PC-9 (cell line): ENCODE results near the gene SMAD6. TPM values are rescaled to one million over a fixed set of nuclear protein-coding genes. Genes with fewer than 3 reads are reported as not detected.

Source experiments
- BruUV-seq: library from RNA; stranded (reverse); fragments of 400-500 nt; replicated peaks from 2 replicates; lab custom pipeline; 2021; lab: Mats Ljungman, UMichigan
- CTCF ChIA-PET: fragments of 300-600 bp; sonication (Branson Sonifier 250); formaldehyde crosslinking; loops from one replicate; lab custom pipeline; 2022; ENCODE audit warnings: antibody characterized with exemption; lab: Charles Lee
- POLR2A ChIA-PET: fragments of 300-600 bp; sonication (Branson Sonifier 250); formaldehyde crosslinking; loops from one replicate; lab custom pipeline; 2022; ENCODE audit warnings: antibody characterized with exemption; ENCODE audit not compliant: unreplicated experiment; lab: Charles Lee
- DNase-seq, 2 experiments: peaks; one replicate each; pipeline versions ENCODE4 v3.0.0 to v3.0.0-alpha.2; 2015 to 2022; ENCODE audit warnings: mixed read lengths in 1 of 2
- H2AFZ ChIP-seq: fragments of 200-600 bp; sonication (generic); 2 replicates; pipeline ENCODE4 v1.8.1; 2017; ENCODE audit warnings: antibody characterized with exemption
- H3F3A ChIP-seq: fragments of 200-600 bp; sonication (generic); 2 replicates; pipeline ENCODE4 v1.8.1; 2017; ENCODE audit warnings: antibody characterized with exemption, mild to moderate bottlenecking, low read depth; ENCODE audit not compliant: insufficient read depth
- H3K27ac ChIP-seq: fragments of 200-600 bp; sonication (generic); 2 replicates; pipeline ENCODE4 v1.6.1; 2016; ENCODE audit warnings: mixed run types
- H3K27me3 ChIP-seq: fragments of 200-600 bp; sonication (generic); 2 replicates; pipeline ENCODE4 v1.6.1; 2016; ENCODE audit warnings: low read depth, mixed run types; ENCODE audit not compliant: insufficient read depth
- H3K36me3 ChIP-seq: fragments of 200-600 bp; sonication (generic); 2 replicates; pipeline ENCODE4 v1.6.1; 2016; ENCODE audit warnings: low read depth, mixed run types
- H3K4me1 ChIP-seq: fragments of 200-600 bp; sonication (generic); replicated peaks from 2 replicates; pipeline ENCODE4 v1.6.1; 2016; ENCODE audit warnings: mixed run types; ENCODE audit not compliant: insufficient read depth
- H3K4me2 ChIP-seq: fragments of 200-600 bp; sonication (generic); 2 replicates; pipeline ENCODE4 v1.6.1; 2017; ENCODE audit warnings: mixed run types
- H3K4me3 ChIP-seq: fragments of 200-600 bp; sonication (generic); 2 replicates; pipeline ENCODE4 v1.6.1; 2016; ENCODE audit warnings: mixed run types
- H3K79me2 ChIP-seq: fragments of 200-600 bp; sonication (generic); 2 replicates; pipeline ENCODE4 v1.6.1; 2017; ENCODE audit warnings: low read depth, mixed run types
- H3K9me2 ChIP-seq: fragments of 200-600 bp; sonication (generic); 2 replicates; pipeline ENCODE4 v1.8.1; 2017; ENCODE audit warnings: mild to moderate bottlenecking; ENCODE audit not compliant: insufficient read depth
- H3K9me3 ChIP-seq: fragments of 200-600 bp; sonication (generic); 2 replicates; pipeline ENCODE4 v1.8.1; 2016; ENCODE audit warnings: low read depth; ENCODE audit not compliant: insufficient read depth
- H4K20me1 ChIP-seq: fragments of 200-600 bp; sonication (generic); 2 replicates; pipeline ENCODE4 v1.8.1; 2017; ENCODE audit not compliant: insufficient read depth
- EZH2 ChIP-seq: fragments of 200-600 bp; sonication (generic); IDR thresholded peaks from 2 replicates; pipeline ENCODE4 v1.8.0; 2017; ENCODE audit warnings: antibody characterized with exemption, low read depth
- intact Hi-C: fragments of 100-400 bp; cut with micrococcal nuclease; formaldehyde crosslinking; loops from one replicate; pipeline ENCODE4 v1.10.0; 2022; ENCODE audit not compliant: unreplicated experiment
- total RNA-seq: library from RNA; stranded (reverse); gene quantifications from 2 replicates; pipeline ENCODE4 v1.2.3, GENCODE V29; 2021
- TF ChIP-seq, protein P1 (sequence below): fragments of 200-600 bp; sonication (generic); conservative IDR thresholded peaks from 2 replicates; pipeline ENCODE4 v1.6.1; 2017; ENCODE audit warnings: mixed run types, antibody characterized with exemption, mild to moderate bottlenecking, moderate library complexity

Gene SMAD6
- total RNA-seq, 1 experiment from 2014 or later: 7.1 TPM

- H3K9me3 ChIP-seq: no peaks in the 10 kb centered on the region
- no peak overlapping the region for H3K27ac ChIP-seq
- ChIA-PET CTCF (no interaction called here), POLR2A (no interaction called here)
- no peak for DNase-seq
- peaks cover 17% of the 10 kb centered on the region; the same call in 1 of the 2 replicates for H3F3A ChIP-seq
- H3K4me3 ChIP-seq: no peak overlapping the region
- H2AFZ ChIP-seq: no peak overlapping the region
- no peak overlapping the region for H3K4me2 ChIP-seq
- H3K9me2 ChIP-seq: no peaks in the 10 kb centered on the region
- no TSS peak for BruUV-seq
- H3K36me3 ChIP-seq: no peaks in the 10 kb centered on the region
- intact Hi-C loops: no loop called here
- no peak for TF ChIP-seq EZH2
- TF ChIP-seq, protein P1, sequence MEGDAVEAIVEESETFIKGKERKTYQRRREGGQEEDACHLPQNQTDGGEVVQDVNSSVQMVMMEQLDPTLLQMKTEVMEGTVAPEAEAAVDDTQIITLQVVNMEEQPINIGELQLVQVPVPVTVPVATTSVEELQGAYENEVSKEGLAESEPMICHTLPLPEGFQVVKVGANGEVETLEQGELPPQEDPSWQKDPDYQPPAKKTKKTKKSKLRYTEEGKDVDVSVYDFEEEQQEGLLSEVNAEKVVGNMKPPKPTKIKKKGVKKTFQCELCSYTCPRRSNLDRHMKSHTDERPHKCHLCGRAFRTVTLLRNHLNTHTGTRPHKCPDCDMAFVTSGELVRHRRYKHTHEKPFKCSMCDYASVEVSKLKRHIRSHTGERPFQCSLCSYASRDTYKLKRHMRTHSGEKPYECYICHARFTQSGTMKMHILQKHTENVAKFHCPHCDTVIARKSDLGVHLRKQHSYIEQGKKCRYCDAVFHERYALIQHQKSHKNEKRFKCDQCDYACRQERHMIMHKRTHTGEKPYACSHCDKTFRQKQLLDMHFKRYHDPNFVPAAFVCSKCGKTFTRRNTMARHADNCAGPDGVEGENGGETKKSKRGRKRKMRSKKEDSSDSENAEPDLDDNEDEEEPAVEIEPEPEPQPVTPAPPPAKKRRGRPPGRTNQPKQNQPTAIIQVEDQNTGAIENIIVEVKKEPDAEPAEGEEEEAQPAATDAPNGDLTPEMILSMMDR: no peak
- no peaks in the 10 kb centered on the region for H4K20me1 ChIP-seq
- H3K79me2 ChIP-seq: no peaks in the 10 kb centered on the region
- H3K4me1 ChIP-seq: peaks cover 41% of the 10 kb centered on the region
- no peaks in the 10 kb centered on the region for H3K27me3 ChIP-seq
Measured at GRCh38 chr15:66808181-66808824, 106.3 kb downstream of the SMAD6 start.

DNA sequence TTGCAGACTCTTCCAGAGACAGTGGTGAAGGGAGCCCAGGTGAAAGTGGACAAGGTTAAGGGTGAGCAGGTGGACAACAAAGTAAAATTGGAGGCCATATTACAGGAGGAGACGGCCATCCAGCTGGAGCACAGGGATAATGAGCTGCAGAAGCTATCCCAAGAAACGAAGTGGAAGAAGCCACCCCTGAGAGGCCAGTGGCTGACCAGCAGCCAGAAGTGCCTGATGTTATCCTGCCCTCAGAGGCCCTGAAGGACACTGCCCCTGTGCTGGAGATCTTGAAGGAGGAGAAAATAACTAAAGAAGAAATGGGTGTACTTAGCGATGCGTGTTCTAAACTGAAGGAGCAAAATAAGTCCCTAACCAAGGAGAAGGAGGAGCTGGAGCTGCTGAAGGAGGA lies 107.6 kb downstream of the SMAD6 start:
- no peak for DNase-seq
- Histone ChIP-seq H2AFZ (no peak overlapping the region), H4K20me1 (no peaks in the 10 kb centered on the region), H3K9me2 (no peaks in the 10 kb centered on the region), H3K4me1 (peaks cover 28% of the 10 kb centered on the region), H3K4me2 (no peak overlapping the region), H3K27me3 (no peaks in the 10 kb centered on the region), H3K36me3 (no peaks in the 10 kb centered on the region), H3F3A (peaks cover 7% of the 10 kb centered on the region; the same call in 1 of the 2 replicates), H3K9me3 (no peaks in the 10 kb centered on the region), H3K79me2 (no peaks in the 10 kb centered on the region), H3K27ac (no peak overlapping the region), H3K4me3 (no peak overlapping the region)
- CTCF ChIA-PET: no interaction called here
- no TSS peak for BruUV-seq
- POLR2A ChIA-PET: no interaction called here
- intact Hi-C loops: no loop called here
- no peak for TF ChIP-seq EZH2
- TF ChIP-seq, protein P1: no peak

GRCh38 chr15:66815318-66815717 lies 113.3 kb downstream of the SMAD6 start:
- no TSS peak for BruUV-seq
- POLR2A ChIA-PET: interaction anchor here (0.7 kb wide), 1 partner anchor 13 kb away, joined by 5 read pairs; no protein-coding TSS in a partner anchor
- CTCF ChIA-PET: interaction anchor here (0.6 kb wide), 1 partner anchor 37 kb away, joined by 7 read pairs; no protein-coding TSS in a partner anchor

More at GRCh38 chr15:66815318-66815717, 113.3 kb downstream of the SMAD6 start:
- no peak overlapping the region for H3K4me3 ChIP-seq
- H2AFZ ChIP-seq: no peak overlapping the region
- H3K9me3 ChIP-seq: no peaks in the 10 kb centered on the region
- intact Hi-C loops: no loop called here
- no peaks in the 10 kb centered on the region for H3K36me3 ChIP-seq
- H4K20me1 ChIP-seq: no peaks in the 10 kb centered on the region
- no peak for DNase-seq
- peaks cover 14% of the 10 kb centered on the region; the same call in 1 of the 2 replicates for H3F3A ChIP-seq
- TF ChIP-seq, protein P1: no peak
- TF ChIP-seq EZH2: no peak
- peaks cover 36% of the 10 kb centered on the region for H3K4me1 ChIP-seq
- H3K4me2 ChIP-seq: no peak overlapping the region
- no peak overlapping the region for H3K27ac ChIP-seq
- H3K79me2 ChIP-seq: no peaks in the 10 kb centered on the region
- no peaks in the 10 kb centered on the region for H3K9me2 ChIP-seq
- no peaks in the 10 kb centered on the region for H3K27me3 ChIP-seq
